ENCODE data around the gene KLF9. TPM values are rescaled to one million over a fixed set of nuclear protein-coding genes. Genes with fewer than 3 reads are reported as not detected.
"Not testable (repeated sequence)": the region's sequence is repeated elsewhere in the genome, so short reads cannot be mapped to it uniquely, and the experiment has no call there.

The KLF9 gene
- total and polyA plus RNA-seq, 2 donors (not counting 1 experiment from before 2014, with no cell fraction given) = 12.1 to 36.4 TPM

DNA sequence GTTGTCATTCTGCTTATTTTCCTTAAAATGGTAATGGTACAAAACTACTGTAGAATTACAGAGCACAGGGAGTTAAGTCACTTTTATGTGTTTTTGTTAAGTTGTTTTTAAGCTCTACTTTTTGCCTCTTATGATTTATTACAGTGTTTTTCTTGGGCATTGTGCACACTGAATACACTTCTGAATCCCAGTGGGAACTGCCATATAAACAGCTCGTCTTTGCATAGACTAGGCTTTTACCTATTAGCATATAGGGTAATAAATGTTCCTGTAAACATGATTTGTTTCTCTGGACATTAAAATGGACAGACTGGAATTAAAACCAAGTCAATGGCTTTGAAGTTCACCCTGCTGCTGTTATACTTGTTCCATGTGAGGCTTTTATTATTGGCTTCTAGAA, 12.2 kb downstream of the KLF9 start:
- Mint-ChIP-seq H3K27ac (no peak overlapping the region), H3K4me1 (peaks cover 65% of the 10 kb centered on the region), H3K27me3 (no peaks in the 10 kb centered on the region), H3K4me3 (no peak overlapping the region), H3K9me3 (ENCODE audit: insufficient read depth) (no peaks in the 10 kb centered on the region)
- Histone ChIP-seq H3K9me3 (ENCODE audit: control extremely low read depth in 1 of 3, control insufficient read depth in 2 of 3, insufficient read depth in 1 of 3, low read length in 2 of 3) (no peaks in the 10 kb centered on the region), H3K79me2 (ENCODE audit: control insufficient read depth, insufficient read depth, low read length) (peaks cover 87% of the 10 kb centered on the region), H3K27me3 (replicated peaks in 1 of 4; ENCODE audit: control extremely low read depth in 1 of 4, control insufficient read depth in 3 of 4, insufficient read depth in 4 of 4, low read length in 3 of 4) (no peaks in the 10 kb centered on the region), H3K4me1 (ENCODE audit: control insufficient read depth in 2 of 2, insufficient read depth in 2 of 2, low read length in 2 of 2) (peaks cover 42% of the 10 kb centered on the region in 2 donors), H3K36me3 (replicated peaks in 1 of 2; ENCODE audit: control extremely low read depth in 1 of 2, control insufficient read depth in 1 of 2, extremely low read depth in 1 of 2, insufficient read depth in 2 of 2, low read length in 1 of 2) (no peaks in the 10 kb centered on the region), H3K4me2 (replicated peaks; ENCODE audit: low read depth, low read length, poor library complexity, severe bottlenecking) (no peak overlapping the region), H3K4me3 (ENCODE audit: control extremely low read depth in 1 of 5, extremely low read depth in 1 of 5, insufficient read depth in 1 of 5, low read depth in 2 of 5, low read length in 4 of 5) (no peak overlapping the region), H2AFZ (ENCODE audit: insufficient read depth, low read depth, low read length, poor library complexity, severe bottlenecking) (no peak overlapping the region), H4K20me1 (ENCODE audit: control insufficient read depth, insufficient read depth, low read length, poor library complexity, severe bottlenecking) (peaks cover 18% of the 10 kb centered on the region), H3K27ac (ENCODE audit: low read length in 2 of 2) (no peak overlapping the region), H3K9ac (ENCODE audit: low read length) (no peak overlapping the region)
- ATAC-seq (ENCODE audit: low read depth) = no peak
- ChIA-PET CTCF (interaction anchor here (0.8 to 1.3 kb wide), 4 partner anchors 11 to 200 kb away, joined by 3 to 5 read pairs (median 3); no protein-coding TSS in a partner anchor), POLR2A (interaction anchor here (3.2 kb wide), 1 partner anchor 10 kb away, joined by 17 read pairs; no protein-coding TSS in a partner anchor)
- no peak for DNase-seq
- TF ChIP-seq, protein P1, sequence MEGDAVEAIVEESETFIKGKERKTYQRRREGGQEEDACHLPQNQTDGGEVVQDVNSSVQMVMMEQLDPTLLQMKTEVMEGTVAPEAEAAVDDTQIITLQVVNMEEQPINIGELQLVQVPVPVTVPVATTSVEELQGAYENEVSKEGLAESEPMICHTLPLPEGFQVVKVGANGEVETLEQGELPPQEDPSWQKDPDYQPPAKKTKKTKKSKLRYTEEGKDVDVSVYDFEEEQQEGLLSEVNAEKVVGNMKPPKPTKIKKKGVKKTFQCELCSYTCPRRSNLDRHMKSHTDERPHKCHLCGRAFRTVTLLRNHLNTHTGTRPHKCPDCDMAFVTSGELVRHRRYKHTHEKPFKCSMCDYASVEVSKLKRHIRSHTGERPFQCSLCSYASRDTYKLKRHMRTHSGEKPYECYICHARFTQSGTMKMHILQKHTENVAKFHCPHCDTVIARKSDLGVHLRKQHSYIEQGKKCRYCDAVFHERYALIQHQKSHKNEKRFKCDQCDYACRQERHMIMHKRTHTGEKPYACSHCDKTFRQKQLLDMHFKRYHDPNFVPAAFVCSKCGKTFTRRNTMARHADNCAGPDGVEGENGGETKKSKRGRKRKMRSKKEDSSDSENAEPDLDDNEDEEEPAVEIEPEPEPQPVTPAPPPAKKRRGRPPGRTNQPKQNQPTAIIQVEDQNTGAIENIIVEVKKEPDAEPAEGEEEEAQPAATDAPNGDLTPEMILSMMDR (IDR thresholded peaks at IDR 0.05) = no peak
- no peak for TF ChIP-seq EZH2 (IDR thresholded peaks at IDR 0.05; ENCODE audit: borderline replicate concordance, insufficient read depth, low read depth, low read length, poor library complexity, severe bottlenecking)
- no CpG with 5 or more reads among the region's 1 CpG for WGBS (ENCODE audit: insufficient coverage)
- intact Hi-C loops (cut with micrococcal nuclease) = no loop called here

DNA sequence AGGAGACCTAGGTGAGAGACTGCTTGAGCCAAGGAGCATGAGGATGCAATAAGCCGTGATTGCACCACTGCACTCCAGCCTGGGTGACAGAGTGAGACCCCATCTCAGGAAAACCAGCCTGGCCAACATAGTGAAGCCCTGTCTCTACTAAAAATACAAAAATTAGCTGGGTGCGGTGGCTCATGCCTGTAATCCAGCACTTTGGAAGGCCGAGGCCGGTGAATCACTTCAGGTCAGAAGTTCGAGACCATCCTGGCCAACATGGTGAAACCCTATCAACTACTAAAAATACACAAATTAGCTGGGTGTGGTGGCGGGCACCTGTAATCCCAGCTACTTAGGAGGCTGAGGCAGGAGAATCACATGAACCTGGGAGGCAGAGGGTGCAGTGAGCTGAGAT, 13.2 kb downstream of the KLF9 start:
- H3K27ac ChIP-seq (ENCODE audit: low read length in 2 of 2); H3K9me3 ChIP-seq (ENCODE audit: control extremely low read depth in 1 of 3, control insufficient read depth in 2 of 3, insufficient read depth in 1 of 3, low read length in 2 of 3); H3K9ac ChIP-seq (ENCODE audit: low read length); H3K36me3 ChIP-seq (replicated peaks in 1 of 2; ENCODE audit: control extremely low read depth in 1 of 2, control insufficient read depth in 1 of 2, extremely low read depth in 1 of 2, insufficient read depth in 2 of 2, low read length in 1 of 2); H3K4me2 ChIP-seq (replicated peaks; ENCODE audit: low read depth, low read length, poor library complexity, severe bottlenecking); DNase-seq; H3K27ac Mint-ChIP-seq; H3K27me3 Mint-ChIP-seq; intact Hi-C loops (cut with micrococcal nuclease); H2AFZ ChIP-seq (ENCODE audit: insufficient read depth, low read depth, low read length, poor library complexity, severe bottlenecking); H3K4me3 ChIP-seq (ENCODE audit: control extremely low read depth in 1 of 5, extremely low read depth in 1 of 5, insufficient read depth in 1 of 5, low read depth in 2 of 5, low read length in 4 of 5); ATAC-seq (ENCODE audit: low read depth); H3K4me3 Mint-ChIP-seq; H3K9me3 Mint-ChIP-seq (ENCODE audit: insufficient read depth); H3K27me3 ChIP-seq (replicated peaks in 1 of 4; ENCODE audit: control extremely low read depth in 1 of 4, control insufficient read depth in 3 of 4, insufficient read depth in 4 of 4, low read length in 3 of 4): not testable (repeated sequence)
- peaks cover 86% of the 10 kb centered on the region for H3K79me2 ChIP-seq (ENCODE audit: control insufficient read depth, insufficient read depth, low read length)
- peaks cover 38% of the 10 kb centered on the region in 2 donors for H3K4me1 ChIP-seq (ENCODE audit: control insufficient read depth in 2 of 2, insufficient read depth in 2 of 2, low read length in 2 of 2)
- WGBS (ENCODE audit: insufficient coverage) = 100% methylated on average over 3 of the region's 6 CpGs
- peaks cover 17% of the 10 kb centered on the region for H4K20me1 ChIP-seq (ENCODE audit: control insufficient read depth, insufficient read depth, low read length, poor library complexity, severe bottlenecking)
- H3K4me1 Mint-ChIP-seq = peaks cover 57% of the 10 kb centered on the region
- ChIA-PET CTCF (interaction anchor here (0.8 to 2.1 kb wide), 5 partner anchors 9 to 201 kb away, joined by 3 to 6 read pairs (median 4); no protein-coding TSS in a partner anchor), POLR2A (interaction anchor here (1.1 to 3.2 kb wide), 2 partner anchors 11 to 20 kb away, joined by 6 to 17 read pairs; no protein-coding TSS in a partner anchor)

Measured in B cell (primary cell).